Panc1 (cell line): ENCODE measurements around the gene SUFU. TPM values are rescaled to one million over a fixed set of nuclear protein-coding genes. Genes with fewer than 3 reads are reported as not detected.

ENCODE experiments used
- ATAC-seq: fragments of 200-7000 bp; cut with Tn5 transposase; 2 replicates; pipeline ENCODE4 v1.9.1; 2020; ENCODE audit warnings: mild to moderate bottlenecking, moderate library complexity
- BruUV-seq: library from RNA; stranded (reverse); fragments of 400-500 nt; replicated peaks from 2 replicates; lab custom pipeline; 2021; lab: Mats Ljungman, UMichigan
- CTCF ChIA-PET: fragments of 300-600 bp; sonication (Branson Sonifier 250); formaldehyde crosslinking; loops from one replicate; lab custom pipeline; 2022; ENCODE audit warnings: antibody characterized with exemption; lab: Charles Lee
- POLR2A ChIA-PET: fragments of 300-600 bp; sonication (Branson Sonifier 250); formaldehyde crosslinking; loops from one replicate; lab custom pipeline; 2022; ENCODE audit warnings: antibody characterized with exemption; lab: Charles Lee
- DNase-seq: peaks from one replicate; pipeline ENCODE4 v3.0.0-alpha.2; 2010; ENCODE audit warnings: low read depth, low spot score
- H3K27ac ChIP-seq: 2 replicates; pipeline ENCODE4 v1.5.1; 2011; ENCODE audit warnings: mild to moderate bottlenecking, low read length, inconsistent platforms
- H3K27me3 ChIP-seq: fragments of 200-500 bp; sonication (Bioruptor generic); 2 replicates; pipeline ENCODE4 v1.6.0; 2014; ENCODE audit warnings: low read length, inconsistent platforms; ENCODE audit not compliant: control insufficient read depth, insufficient read depth
- H3K36me3 ChIP-seq: fragments of 200-500 bp; sonication (Bioruptor generic); 2 replicates; pipeline ENCODE4 v1.5.1; 2014; ENCODE audit warnings: inconsistent platforms, mild to moderate bottlenecking, low read length, moderate library complexity; ENCODE audit not compliant: control insufficient read depth, insufficient read depth
- H3K4me1 ChIP-seq: 2 replicates; pipeline ENCODE4 v1.5.1; 2011; ENCODE audit warnings: inconsistent platforms, mild to moderate bottlenecking, low read length, moderate library complexity; ENCODE audit not compliant: control insufficient read depth, insufficient read depth
- H3K4me3 ChIP-seq, 2 experiments: 2 replicates each; pipeline ENCODE4 v1.5.1; 2011 to 2012; ENCODE audit warnings: low read depth in 2 of 2, low read length in 2 of 2, mild to moderate bottlenecking in 2 of 2, inconsistent platforms in 1 of 2, moderate library complexity in 1 of 2
- H3K9me3 ChIP-seq: fragments of 200-500 bp; sonication (Bioruptor generic); 2 replicates; pipeline ENCODE4 v1.5.1; 2014; ENCODE audit warnings: low read depth, mild to moderate bottlenecking, inconsistent platforms, low read length, moderate library complexity; ENCODE audit not compliant: control insufficient read depth, insufficient read depth
- CTCF ChIP-seq: fragments of 450-650 bp; IDR thresholded peaks from 2 replicates; pipeline ENCODE4 v1.5.1; 2017; ENCODE audit warnings: mild to moderate bottlenecking
- POLR2AphosphoS5 ChIP-seq: IDR thresholded peaks from 2 replicates; pipeline ENCODE4 v1.6.1; 2012; ENCODE audit warnings: mild to moderate bottlenecking, low read depth, low read length, moderate library complexity
- REST ChIP-seq, 2 experiments: IDR thresholded peaks; 2 replicates each; pipeline ENCODE4 v1.6.1; 2011 to 2012; ENCODE audit warnings: low read depth in 2 of 2, control low read depth in 1 of 2, low read length in 1 of 2, mild to moderate bottlenecking in 1 of 2, moderate library complexity in 1 of 2; ENCODE audit not compliant: insufficient read depth in 1 of 2
- SIN3A ChIP-seq: IDR thresholded peaks from 2 replicates; pipeline ENCODE4 v1.6.1; 2012; ENCODE audit warnings: low read depth, mild to moderate bottlenecking, low read length, moderate library complexity, borderline replicate concordance; ENCODE audit not compliant: insufficient read depth
- TCF7L2 ChIP-seq: IDR thresholded peaks from 2 replicates; pipeline ENCODE4 v1.6.1; 2011; ENCODE audit warnings: mild to moderate bottlenecking, low read depth, low read length, inconsistent platforms
- in situ Hi-C: cut with HindIII; loops from 2 replicates; pipeline ENCODE4 v1.10.0; 2016; ENCODE audit warnings: low sequenced_read_pairs, low pct_unique_long_range_greater_than_20kb
- intact Hi-C: fragments of 100-400 bp; cut with micrococcal nuclease; formaldehyde crosslinking; loops from one replicate; pipeline ENCODE4 v1.10.0; 2022; ENCODE audit not compliant: unreplicated experiment
- total RNA-seq: library from RNA; stranded (reverse); gene quantifications from one replicate; pipeline ENCODE4 v1.2.1, GENCODE V29; 2021; ENCODE audit not compliant: unreplicated experiment

The SUFU gene
- total RNA-seq, 1 experiment from 2014 or later, result 9.5 TPM

- BruUV-seq, result no TSS peak
- POLR2A ChIA-PET, result interaction anchor here (0.6 kb wide), 1 partner anchor 366 kb away, joined by 3 read pairs; no protein-coding TSS in a partner anchor
- H3K27me3 ChIP-seq, result no peaks in the 10 kb centered on the region
- no peak for TF ChIP-seq CTCF
- no peak for TF ChIP-seq TCF7L2
- no peak for TF ChIP-seq POLR2AphosphoS5
- no peak for TF ChIP-seq SIN3A
- TF ChIP-seq REST (IDR thresholded peaks at IDR 0.05; ENCODE audit: insufficient read depth in 1 of 2, low read depth in 2 of 2, low read length in 1 of 2), result no peak
- in situ Hi-C loops, result no loop called here
- ATAC-seq (no peak), DNase-seq (no peak)
- H3K9me3 ChIP-seq, result no peaks in the 10 kb centered on the region
- H3K36me3 ChIP-seq, result no peaks in the 10 kb centered on the region
- no peak overlapping the region for H3K4me3 ChIP-seq
- CTCF ChIA-PET, result interaction anchor here (0.6 kb wide), 1 partner anchor 288 kb away, joined by 3 read pairs; no protein-coding TSS in a partner anchor
- H3K4me1 ChIP-seq, result no peaks in the 10 kb centered on the region
- intact Hi-C loops, result no loop called here
- H3K27ac ChIP-seq, result no peak overlapping the region
Measured at GRCh38 chr10:102682981-102683380, 179.2 kb downstream of the SUFU start.

Other genes with a start within 250 kb of the SUFU start
- 105 TPM for gene NFKB2, start 108.3 kb upstream of the SUFU start, total RNA-seq
- 2.4 TPM for gene PSD, start 85.2 kb upstream of the SUFU start, total RNA-seq
- 7.9 TPM for gene FBXL15, start 83.1 kb upstream of the SUFU start, total RNA-seq
- gene CUEDC2, start 71.4 kb upstream of the SUFU start, total RNA-seq, result 79.3 TPM
- gene C10orf95, start 52.4 kb upstream of the SUFU start, total RNA-seq, result 0.21 TPM
- 147 TPM for gene ACTR1A, start 1.3 kb upstream of the SUFU start, total RNA-seq
- 54.4 TPM for gene TRIM8, start 140.5 kb downstream of the SUFU start, total RNA-seq
- gene ARL3, start 210.4 kb downstream of the SUFU start, total RNA-seq, result 20.7 TPM
- gene SFXN2, start 210.7 kb downstream of the SUFU start, total RNA-seq, result 11.6 TPM
- 91.3 TPM for gene WBP1L, start 240.0 kb downstream of the SUFU start, total RNA-seq